MM.1S (cell line): ENCODE measurements around the gene TFDP1.

Experiments used
- DNase-seq: peaks from one replicate; pipeline ENCODE4 v3.0.0-alpha.2; 2015
- H2AFZ ChIP-seq: fragments of 300-600 bp; sonication (generic); 2 replicates; pipeline ENCODE4 v1.6.0; 2016; ENCODE audit warnings: antibody characterized with exemption, low read length
- H3F3A ChIP-seq: fragments of 300-600 bp; sonication (generic); 2 replicates; pipeline ENCODE4 v1.6.1; 2016; ENCODE audit warnings: mild to moderate bottlenecking, antibody characterized with exemption, low read length, moderate library complexity, mixed read lengths; ENCODE audit not compliant: insufficient read depth
- H3K27ac ChIP-seq: fragments of 300-600 bp; sonication (generic); 2 replicates; pipeline ENCODE4 v1.5.1; 2016; ENCODE audit warnings: mild to moderate bottlenecking, low read length
- H3K27me3 ChIP-seq: fragments of 300-600 bp; sonication (generic); replicated peaks from 2 replicates; pipeline ENCODE4 v1.6.0; 2016; ENCODE audit warnings: low read length; ENCODE audit not compliant: insufficient read depth
- H3K36me3 ChIP-seq: fragments of 300-600 bp; sonication (generic); replicated peaks from 2 replicates; pipeline ENCODE4 v1.6.1; 2016; ENCODE audit warnings: mild to moderate bottlenecking, low read length, mixed read lengths; ENCODE audit not compliant: insufficient read depth
- H3K4me1 ChIP-seq: fragments of 300-600 bp; sonication (generic); 2 replicates; pipeline ENCODE4 v1.6.1; 2016; ENCODE audit warnings: low read length, mixed read lengths
- H3K4me2 ChIP-seq: fragments of 300-600 bp; sonication (generic); 2 replicates; pipeline ENCODE4 v1.6.0; 2016; ENCODE audit warnings: low read depth, low read length
- H3K4me3 ChIP-seq: fragments of 300-600 bp; sonication (generic); 2 replicates; pipeline ENCODE4 v1.5.1; 2016; ENCODE audit warnings: low read length, mixed read lengths
- H3K79me2 ChIP-seq: fragments of 300-600 bp; sonication (generic); 2 replicates; pipeline ENCODE4 v1.6.1; 2016; ENCODE audit warnings: mixed run types, low read length, mixed read lengths
- H3K9ac ChIP-seq: fragments of 300-600 bp; sonication (generic); 2 replicates; pipeline ENCODE4 v1.6.1; 2016; ENCODE audit warnings: low read length, mixed read lengths
- H3K9me2 ChIP-seq: fragments of 300-600 bp; sonication (generic); replicated peaks from 2 replicates; pipeline ENCODE4 v1.6.1; 2016; ENCODE audit warnings: mild to moderate bottlenecking, low read length, mixed read lengths; ENCODE audit not compliant: insufficient read depth
- H3K9me3 ChIP-seq: fragments of 300-600 bp; sonication (generic); replicated peaks from 2 replicates; pipeline ENCODE4 v1.6.1; 2016; ENCODE audit warnings: mild to moderate bottlenecking, low read length, mixed read lengths; ENCODE audit not compliant: insufficient read depth
- H4K20me1 ChIP-seq: fragments of 300-600 bp; sonication (generic); 2 replicates; pipeline ENCODE4 v1.6.1; 2016; ENCODE audit warnings: mild to moderate bottlenecking, low read length, moderate library complexity, mixed read lengths; ENCODE audit not compliant: insufficient read depth
- CTCF ChIP-seq: fragments of 300-600 bp; sonication (generic); IDR thresholded peaks from 2 replicates; pipeline ENCODE4 v1.5.1; 2016; ENCODE audit warnings: antibody characterized with exemption, low read length, mixed read lengths
- EZH2 ChIP-seq: fragments of 300-600 bp; sonication (generic); optimal IDR thresholded peaks from 2 replicates; pipeline ENCODE3; 2017; ENCODE audit warnings: low read depth, mild to moderate bottlenecking, antibody characterized with exemption, low read length, mixed read lengths
- EZH2phosphoT487 ChIP-seq: fragments of 300-600 bp; sonication (generic); IDR thresholded peaks from 2 replicates; pipeline ENCODE4 v1.6.1; 2018; ENCODE audit warnings: antibody characterized with exemption, low read length

TFDP1 gene

DNA sequence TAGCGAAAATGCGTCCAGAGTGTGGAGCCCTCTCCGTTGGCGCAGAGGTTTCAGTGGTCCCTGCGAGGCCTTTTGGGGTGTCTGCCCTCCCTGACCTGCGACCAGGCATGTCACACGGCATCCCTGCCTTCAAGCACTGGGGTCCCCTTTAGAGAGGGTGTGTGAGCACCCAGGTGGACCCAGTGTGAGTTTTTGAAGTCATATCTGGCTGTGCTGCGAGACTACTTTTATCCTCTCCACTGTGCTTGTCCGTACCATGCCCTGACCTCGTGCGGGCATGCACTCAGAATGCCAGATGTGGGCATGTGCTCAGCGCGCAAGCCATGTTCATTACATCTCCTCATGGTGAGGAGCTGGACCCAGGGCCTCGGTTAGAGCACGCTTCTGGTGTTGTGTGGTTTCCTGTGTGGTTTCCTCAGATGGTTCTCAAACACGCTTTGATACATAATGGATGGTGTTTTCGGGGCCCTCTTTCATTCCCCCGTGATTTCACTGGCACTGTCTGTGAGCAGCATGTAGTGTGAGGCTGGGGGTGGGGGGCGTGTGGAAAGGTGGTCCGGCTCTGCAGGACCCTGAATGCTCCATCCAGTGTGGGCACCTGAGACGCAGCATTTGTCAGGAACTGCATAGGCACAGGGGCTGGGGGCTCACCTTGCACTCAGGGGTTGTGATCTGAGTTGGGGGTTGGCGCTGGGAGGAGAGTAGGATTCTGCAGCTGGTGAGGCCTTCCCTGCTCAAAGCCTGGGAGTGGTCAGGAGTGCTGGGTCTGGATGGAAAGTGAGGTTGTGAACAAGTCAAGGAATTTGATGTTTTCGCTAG is 2.3 kb downstream of the TFDP1 start:
- peak; percentile 15 for DNase-seq
- TF ChIP-seq EZH2phosphoT487 (no peak), EZH2 (no peak), CTCF (no peak)
- Histone ChIP-seq H3K36me3 (peaks cover 26% of the 10 kb centered on the region), H3K4me2 (peak overlapping the region; percentile 71; the same call in 1 of the 2 replicates), H4K20me1 (0 out of 2 replicates have a peak, but pooled peaks cover 5% of the 10 kb centered on the region), H3K9me3 (no peaks in the 10 kb centered on the region), H3K79me2 (peaks cover 67% of the 10 kb centered on the region), H3K4me3 (no peak overlapping the region), H3K4me1 (peaks cover 14% of the 10 kb centered on the region), H2AFZ (no peak overlapping the region), H3K27ac (no peak overlapping the region), H3F3A (no peaks in the 10 kb centered on the region), H3K9me2 (no peaks in the 10 kb centered on the region), H3K27me3 (no peaks in the 10 kb centered on the region), H3K9ac (no peak overlapping the region)

DNA sequence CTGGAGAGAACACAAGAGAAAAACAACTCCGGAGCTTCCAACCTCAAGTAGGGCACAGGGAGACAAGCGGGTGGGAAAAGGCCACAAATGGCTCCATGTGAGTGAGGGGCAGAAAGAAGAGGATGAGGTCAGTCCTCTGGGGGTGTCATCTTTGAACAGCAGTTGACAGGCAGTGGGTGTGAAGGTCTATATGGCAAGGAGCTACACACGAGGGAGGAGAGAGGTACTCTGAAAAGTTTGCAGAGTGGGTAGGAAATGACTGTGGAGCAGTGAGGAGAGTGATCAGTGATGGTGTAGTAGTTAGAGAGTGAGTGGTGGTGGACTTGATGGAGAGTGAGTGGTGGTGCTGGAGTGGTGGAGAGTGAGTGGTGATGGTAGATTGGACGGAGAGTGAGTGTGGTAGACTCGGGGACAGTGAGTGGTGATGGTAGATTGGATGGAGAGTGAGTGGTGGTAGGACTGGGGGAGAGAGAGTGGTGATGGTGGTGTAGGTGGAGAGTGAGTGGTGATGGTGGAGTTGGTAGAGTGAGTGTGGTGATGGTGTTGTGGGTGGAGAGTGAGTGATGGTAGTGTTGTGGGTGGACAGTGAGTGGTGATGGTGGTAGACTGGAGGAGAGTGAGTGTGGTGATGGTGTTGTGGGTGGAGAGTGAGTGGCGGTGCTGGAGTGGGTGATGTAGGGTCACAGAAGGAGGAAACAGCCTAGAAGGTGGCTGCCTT is 4.0 kb downstream of the TFDP1 start:
- TF ChIP-seq EZH2phosphoT487 (no peak), CTCF (no peak), EZH2 (no peak)
- H3K27ac ChIP-seq, result no peak overlapping the region
- no peak overlapping the region for H3K9ac ChIP-seq
- H3K4me2 ChIP-seq, result no peak overlapping the region
- no peaks in the 10 kb centered on the region for H3K27me3 ChIP-seq
- H3K4me1 ChIP-seq, result peaks cover 14% of the 10 kb centered on the region
- 0 out of 2 replicates have a peak, but pooled peaks cover 5% of the 10 kb centered on the region for H4K20me1 ChIP-seq
- no peak overlapping the region for H2AFZ ChIP-seq
- H3K9me2 ChIP-seq, result no peaks in the 10 kb centered on the region
- H3K36me3 ChIP-seq, result peaks cover 26% of the 10 kb centered on the region
- H3F3A ChIP-seq, result no peaks in the 10 kb centered on the region
- no peaks in the 10 kb centered on the region for H3K9me3 ChIP-seq
- H3K4me3 ChIP-seq, result no peak overlapping the region
- DNase-seq, result no peak
- H3K79me2 ChIP-seq, result peaks cover 83% of the 10 kb centered on the region

- no peak overlapping the region for H3K27ac ChIP-seq
- TF ChIP-seq EZH2, result no peak
- no peak for TF ChIP-seq CTCF
- TF ChIP-seq EZH2phosphoT487, result no peak
- no peak for DNase-seq
- no peak overlapping the region for H3K9ac ChIP-seq
- H3F3A ChIP-seq, result no peaks in the 10 kb centered on the region
- no peaks in the 10 kb centered on the region for H3K9me3 ChIP-seq
- peaks cover 88% of the 10 kb centered on the region for H3K79me2 ChIP-seq
- peaks cover 26% of the 10 kb centered on the region for H3K36me3 ChIP-seq
- no peaks in the 10 kb centered on the region for H3K9me2 ChIP-seq
- peaks cover 14% of the 10 kb centered on the region for H3K4me1 ChIP-seq
- 0 out of 2 replicates have a peak, but pooled peaks cover 5% of the 10 kb centered on the region for H4K20me1 ChIP-seq
- no peaks in the 10 kb centered on the region for H3K27me3 ChIP-seq
- H3K4me2 ChIP-seq, result no peak overlapping the region
- no peak overlapping the region for H2AFZ ChIP-seq
- no peak overlapping the region for H3K4me3 ChIP-seq
Observed at GRCh38 chr13:113589251-113589960, 4.9 kb downstream of the TFDP1 start.
